ENCODE measurements around the gene ZNF69. TPM values are rescaled to one million over a fixed set of nuclear protein-coding genes. Genes with fewer than 3 reads are reported as not detected.
"Not testable (repeated sequence)": the region's sequence is repeated elsewhere in the genome, so short reads cannot be mapped to it uniquely, and the experiment has no call there.

Gene ZNF69
- total and polyA plus RNA-seq, 2 of the 13 experiments (the other 11 are each of a cell fraction or from before 2014, with no cell fraction given) = 9.6 to 21.0 TPM

- Histone ChIP-seq H3K4me2 (ENCODE audit: low read depth, low read length) (no peak overlapping the region), H4K20me1 (ENCODE audit: insufficient read depth, low read length) (no peaks in the 10 kb centered on the region), H3K27me3 (ENCODE audit: control insufficient read depth in 1 of 2, insufficient read depth in 2 of 2, low read length in 2 of 2) (no peaks in the 10 kb centered on the region), H3K36me3 (replicated peaks in 1 of 2; ENCODE audit: control insufficient read depth in 1 of 2, insufficient read depth in 2 of 2, low read length in 2 of 2) (0 out of 5 replicates have a peak, but pooled peaks cover 0 to 1% of the 10 kb centered on the region in 2 experiments), H2AFZ (ENCODE audit: low read length) (no peak overlapping the region), H3K4me1 (ENCODE audit: insufficient read depth, low read length) (peaks cover 31% of the 10 kb centered on the region), H3K4me3 (replicated peaks in 1 of 3; ENCODE audit: insufficient read depth in 1 of 3, low read depth in 2 of 3, low read length in 3 of 3) (no peak overlapping the region), H3K27ac (ENCODE audit: extremely low read length, insufficient read depth, low read length) (no peak overlapping the region), H3K9me3 (ENCODE audit: low read length) (no peaks in the 10 kb centered on the region), H3K9ac (ENCODE audit: insufficient read depth, low read depth, low read length) (no peak overlapping the region), H3K79me2 (ENCODE audit: insufficient read depth, low read length) (peaks cover 45% of the 10 kb centered on the region)
- ATAC-seq = no peak
- no peak for TF ChIP-seq MBNL3 (CRISPR knock-in tag; conservative IDR thresholded peaks at IDR 0.05)
- no peak for TF ChIP-seq ARNTL (CRISPR knock-in tag; IDR thresholded peaks at IDR 0.05)
- TF ChIP-seq MAFF (IDR thresholded peaks at IDR 0.05; ENCODE audit: low read depth, low read length) = peak; percentile 62
- no peak for TF ChIP-seq TBX3 (IDR thresholded peaks at IDR 0.05; ENCODE audit: borderline replicate concordance)
- peak; percentile 61 to 67; a peak in 3 of 4 replicates for TF ChIP-seq MAFK (conservative IDR thresholded peaks at IDR 0.05 in 1 of 2, IDR thresholded peaks at IDR 0.05 in 1 of 2; ENCODE audit: low read length in 2 of 2)
- no peak for TF ChIP-seq THRA (CRISPR knock-in tag; IDR thresholded peaks at IDR 0.05; ENCODE audit: borderline replicate concordance)
- no peak for TF ChIP-seq RFX3 (CRISPR knock-in tag; IDR thresholded peaks at IDR 0.05)
- TF ChIP-seq RBAK (CRISPR knock-in tag; IDR thresholded peaks at IDR 0.05) = no peak
- 0 out of 2 replicates have a peak, but pooled peaks have one; percentile 4 for TF ChIP-seq RBFOX2 (IDR thresholded peaks at IDR 0.05; ENCODE audit: low read depth, low read length)
- DNase-seq (ENCODE audit: low spot score) = no peak
- FAIRE-seq = no peak
- BruUV-seq (replicated peaks) = no TSS peak
- ChIA-PET POLR2A (no interaction called here), CTCF (ENCODE audit: low intra/inter-chr PET ratio, low total read pairs) (no interaction called here)
- in situ Hi-C loops (cut with HindIII; ENCODE audit: extremely low pct_ligation_motif_present, low pct_unique_long_range_greater_than_20kb) = no loop called here
- intact Hi-C loops (cut with micrococcal nuclease; ENCODE audit: unreplicated experiment) = no loop called here
- WGBS (ENCODE audit: low lambda C conversion rate) = 97% methylated on average over 3 of the region's 3 CpGs
Observed at GRCh38 chr19:11931513-11931912, 43.9 kb downstream of the ZNF69 start.

GRCh38 chr19:11935829-11936228 is 48.2 kb downstream of the ZNF69 start:
- H2AFZ ChIP-seq (ENCODE audit: low read length); in situ Hi-C loops (cut with HindIII; ENCODE audit: extremely low pct_ligation_motif_present, low pct_unique_long_range_greater_than_20kb); POLR2A ChIA-PET; FAIRE-seq; H3K9ac ChIP-seq (ENCODE audit: insufficient read depth, low read depth, low read length); intact Hi-C loops (cut with micrococcal nuclease; ENCODE audit: unreplicated experiment); H3K4me3 ChIP-seq (replicated peaks in 1 of 3; ENCODE audit: insufficient read depth in 1 of 3, low read depth in 2 of 3, low read length in 3 of 3); H4K20me1 ChIP-seq (ENCODE audit: insufficient read depth, low read length); ATAC-seq; H3K36me3 ChIP-seq (replicated peaks in 1 of 2; ENCODE audit: control insufficient read depth in 1 of 2, insufficient read depth in 2 of 2, low read length in 2 of 2); BruUV-seq (replicated peaks); H3K27ac ChIP-seq (ENCODE audit: extremely low read length, insufficient read depth, low read length); CTCF ChIA-PET (ENCODE audit: low intra/inter-chr PET ratio, low total read pairs); H3K27me3 ChIP-seq (ENCODE audit: control insufficient read depth in 1 of 2, insufficient read depth in 2 of 2, low read length in 2 of 2); H3K4me2 ChIP-seq (ENCODE audit: low read depth, low read length); H3K9me3 ChIP-seq (ENCODE audit: low read length); DNase-seq (ENCODE audit: low spot score): not testable (repeated sequence)
- H3K4me1 ChIP-seq (ENCODE audit: insufficient read depth, low read length) = peaks cover 12% of the 10 kb centered on the region; the same call in 1 of the 2 replicates
- peaks cover 35% of the 10 kb centered on the region for H3K79me2 ChIP-seq (ENCODE audit: insufficient read depth, low read length)
- WGBS (ENCODE audit: low lambda C conversion rate) = 94% methylated on average over 3 of the region's 3 CpGs

- H3K4me2 ChIP-seq (ENCODE audit: low read depth, low read length); CTCF ChIA-PET (ENCODE audit: low intra/inter-chr PET ratio, low total read pairs); intact Hi-C loops (cut with micrococcal nuclease; ENCODE audit: unreplicated experiment); BruUV-seq (replicated peaks); POLR2A ChIA-PET; H3K27me3 ChIP-seq (ENCODE audit: control insufficient read depth in 1 of 2, insufficient read depth in 2 of 2, low read length in 2 of 2); DNase-seq (ENCODE audit: low spot score); FAIRE-seq; H3K27ac ChIP-seq (ENCODE audit: extremely low read length, insufficient read depth, low read length); H4K20me1 ChIP-seq (ENCODE audit: insufficient read depth, low read length); H3K4me3 ChIP-seq (replicated peaks in 1 of 3; ENCODE audit: insufficient read depth in 1 of 3, low read depth in 2 of 3, low read length in 3 of 3); ATAC-seq; H3K9ac ChIP-seq (ENCODE audit: insufficient read depth, low read depth, low read length); H2AFZ ChIP-seq (ENCODE audit: low read length); H3K4me1 ChIP-seq (ENCODE audit: insufficient read depth, low read length); in situ Hi-C loops (cut with HindIII; ENCODE audit: extremely low pct_ligation_motif_present, low pct_unique_long_range_greater_than_20kb): not testable (repeated sequence)
- H3K36me3 ChIP-seq (replicated peaks in 1 of 2; ENCODE audit: control insufficient read depth in 1 of 2, insufficient read depth in 2 of 2, low read length in 2 of 2) = peaks cover 0 to 15% of the 10 kb centered on the region in 2 experiments; a peak in 2 of 5 replicates
- WGBS (ENCODE audit: low lambda C conversion rate) = 98% methylated on average over 3 of the region's 3 CpGs
- H3K79me2 ChIP-seq (ENCODE audit: insufficient read depth, low read length) = peaks cover 40% of the 10 kb centered on the region
- peaks cover 18% of the 10 kb centered on the region for H3K9me3 ChIP-seq (ENCODE audit: low read length)
Observed at GRCh38 chr19:11938383-11938782, 50.8 kb downstream of the ZNF69 start.
